ENCODE data around the gene FOSL2.

Gene FOSL2

GRCh38 chr2:28450901-28451565, 58.4 kb downstream of the FOSL2 start:
- no peak for DNase-seq (ENCODE audit: low read depth)

GRCh38 chr2:28451793-28452533, 59.3 kb downstream of the FOSL2 start:
- DNase-seq (ENCODE audit: low read depth): no peak

GRCh38 chr2:28452534-28453081, 60.0 kb downstream of the FOSL2 start:
- DNase-seq (ENCODE audit: low read depth): peak; percentile 58

- DNase-seq (ENCODE audit: low read depth): no peak
Measured at GRCh38 chr2:28453396-28453795, 60.7 kb downstream of the FOSL2 start.

GRCh38 chr2:28454016-28454930, 61.6 kb downstream of the FOSL2 start:
- DNase-seq (ENCODE audit: low read depth): no peak

GRCh38 chr2:28457237-28457636, 64.6 kb downstream of the FOSL2 start:
- no peak for DNase-seq (ENCODE audit: low read depth)

- no peak for DNase-seq (ENCODE audit: low read depth)
Measured at GRCh38 chr2:28461056-28461455, 68.4 kb downstream of the FOSL2 start.

GRCh38 chr2:28462122-28462521, 69.5 kb downstream of the FOSL2 start:
- DNase-seq (ENCODE audit: low read depth): no peak

GRCh38 chr2:28463211-28463816, 70.7 kb downstream of the FOSL2 start:
- DNase-seq (ENCODE audit: low read depth): no peak

- DNase-seq (ENCODE audit: low read depth): no peak
Measured at GRCh38 chr2:28463893-28464292, 71.2 kb downstream of the FOSL2 start.

- no peak for DNase-seq (ENCODE audit: low read depth)
Measured at GRCh38 chr2:28465148-28465885, 72.7 kb downstream of the FOSL2 start.

All from T follicular helper cell (primary cell).